H9 (cell line): ENCODE results near the gene GRIK4. TPM values are rescaled to one million over a fixed set of nuclear protein-coding genes. Genes with fewer than 3 reads are reported as not detected.

Source experiments
- DNase-seq: peaks from one replicate; pipeline ENCODE4 v3.0.0-alpha.2; 2017
- H2AFZ ChIP-seq: one replicate; pipeline ENCODE4 v1.6.1; 2013; ENCODE audit warnings: mild to moderate bottlenecking, low read length, control low read depth, moderate library complexity
- H2AK5ac ChIP-seq: 2 replicates; pipeline ENCODE4 v1.6.1; 2013; ENCODE audit warnings: low read length, control low read depth, mixed read lengths; ENCODE audit not compliant: insufficient read length
- H2BK120ac ChIP-seq: one replicate; pipeline ENCODE4 v1.6.1; 2013; ENCODE audit warnings: low read depth, mild to moderate bottlenecking, low read length, control low read depth, inconsistent platforms; ENCODE audit not compliant: poor library complexity, severe bottlenecking
- H2BK12ac ChIP-seq: 2 replicates; pipeline ENCODE4 v1.6.1; 2013; ENCODE audit warnings: low read length, control low read depth, mixed read lengths, low read depth; ENCODE audit not compliant: insufficient read length
- H2BK15ac ChIP-seq: 2 replicates; pipeline ENCODE4 v1.6.1; 2013; ENCODE audit warnings: low read depth, low read length, control low read depth
- H2BK20ac ChIP-seq: one replicate; pipeline ENCODE4 v1.6.1; 2013; ENCODE audit warnings: low read depth, mild to moderate bottlenecking, low read length, control low read depth, inconsistent platforms; ENCODE audit not compliant: poor library complexity, severe bottlenecking
- H2BK5ac ChIP-seq: 2 replicates; pipeline ENCODE4 v1.6.1; 2013; ENCODE audit warnings: low read length, control low read depth, mixed read lengths; ENCODE audit not compliant: insufficient read length
- H3K14ac ChIP-seq: 2 replicates; pipeline ENCODE4 v1.6.1; 2013; ENCODE audit warnings: low read length, control low read depth; ENCODE audit not compliant: insufficient read depth
- H3K18ac ChIP-seq: 2 replicates; pipeline ENCODE4 v1.6.1; 2013; ENCODE audit warnings: low read depth, mild to moderate bottlenecking, mixed read lengths, low read length, control low read depth; ENCODE audit not compliant: insufficient read length
- H3K23ac ChIP-seq: 2 replicates; pipeline ENCODE4 v1.6.1; 2013; ENCODE audit warnings: low read length, control low read depth, mixed read lengths, low read depth; ENCODE audit not compliant: insufficient read length
- H3K23me2 ChIP-seq: 2 replicates; pipeline ENCODE4 v1.6.1; 2013; ENCODE audit warnings: low read depth, mild to moderate bottlenecking, mixed read lengths, low read length, control low read depth; ENCODE audit not compliant: insufficient read length, poor library complexity, severe bottlenecking
- H3K27ac ChIP-seq: 2 replicates; pipeline ENCODE4 v1.5.1; 2013; ENCODE audit warnings: low read length, control low read depth, mixed read lengths, low read depth; ENCODE audit not compliant: insufficient read length
- H3K27me3 ChIP-seq: 2 replicates; pipeline ENCODE4 v1.6.1; 2013; ENCODE audit warnings: low read length, control low read depth, inconsistent platforms; ENCODE audit not compliant: insufficient read depth
- H3K4ac ChIP-seq: 2 replicates; pipeline ENCODE4 v1.6.1; 2013; ENCODE audit warnings: low read depth, mild to moderate bottlenecking, control low read depth, inconsistent platforms, low read length, moderate library complexity
- H3K4me1 ChIP-seq: 2 replicates; pipeline ENCODE4 v1.6.1; 2013; ENCODE audit warnings: low read length, control low read depth, inconsistent platforms; ENCODE audit not compliant: insufficient read depth
- H3K4me2 ChIP-seq: 2 replicates; pipeline ENCODE4 v1.6.1; 2013; ENCODE audit warnings: low read length, control low read depth, mixed read lengths; ENCODE audit not compliant: insufficient read length, insufficient read depth
- H3K56ac ChIP-seq: 2 replicates; pipeline ENCODE4 v1.6.1; 2013; ENCODE audit warnings: low read depth, mild to moderate bottlenecking, mixed read lengths, low read length, control low read depth; ENCODE audit not compliant: insufficient read length
- H3K79me1 ChIP-seq: 2 replicates; pipeline ENCODE4 v1.6.1; 2013; ENCODE audit warnings: low read depth, mild to moderate bottlenecking, moderate library complexity, low read length, control low read depth, inconsistent platforms; ENCODE audit not compliant: insufficient read depth, poor library complexity, severe bottlenecking
- H3K79me2 ChIP-seq: 2 replicates; pipeline ENCODE4 v1.6.1; 2013; ENCODE audit warnings: low read length, control low read depth, inconsistent platforms; ENCODE audit not compliant: insufficient read depth
- H3K9ac ChIP-seq: 2 replicates; pipeline ENCODE4 v1.6.1; 2013; ENCODE audit warnings: low read length, control low read depth, mixed read lengths; ENCODE audit not compliant: insufficient read length; ENCODE audit errors: extremely low read depth
- H3K9me3 ChIP-seq: one replicate; pipeline ENCODE4 v1.6.1; 2013; ENCODE audit warnings: low read depth, low read length, inconsistent platforms; ENCODE audit not compliant: control insufficient read depth
- H3T11ph ChIP-seq: one replicate; pipeline ENCODE4 v1.6.1; 2013; ENCODE audit warnings: mild to moderate bottlenecking, low read length, control low read depth, inconsistent platforms
- H4K20me1 ChIP-seq: one replicate; pipeline ENCODE4 v1.6.1; 2013; ENCODE audit not compliant: control insufficient read depth, insufficient read length, insufficient read depth
- H4K5ac ChIP-seq: 2 replicates; pipeline ENCODE4 v1.6.1; 2013; ENCODE audit warnings: low read depth, mild to moderate bottlenecking, mixed read lengths, low read length, control low read depth; ENCODE audit not compliant: insufficient read length
- H4K8ac ChIP-seq: replicated peaks from 2 replicates; pipeline ENCODE4 v1.6.1; 2013; ENCODE audit warnings: low read length, control low read depth, mixed read lengths, low read depth; ENCODE audit not compliant: insufficient read length
- H4K91ac ChIP-seq: 2 replicates; pipeline ENCODE4 v1.6.1; 2013; ENCODE audit warnings: low read depth, mild to moderate bottlenecking, moderate library complexity, mixed read lengths, low read length, control low read depth; ENCODE audit not compliant: insufficient read length
- H3K27ac Mint-ChIP-seq, 3 experiments: 2 replicates in 2 of 3; 3 replicates in 1 of 3; pipeline ENCODE4 v1.8.0; 2020 to 2021; ENCODE audit warnings: mixed read lengths in 3 of 3, mild to moderate bottlenecking in 1 of 3, moderate library complexity in 1 of 3
- H3K27me3 Mint-ChIP-seq: 2 replicates; pipeline ENCODE4 v1.8.0; 2021; ENCODE audit warnings: low read depth, mild to moderate bottlenecking, moderate library complexity, mixed read lengths
- H3K36me3 Mint-ChIP-seq, 3 experiments: 2 replicates in 2 of 3; 3 replicates in 1 of 3; pipeline ENCODE4 v1.8.0; 2020 to 2021; ENCODE audit warnings: low read depth in 3 of 3, mixed read lengths in 3 of 3; ENCODE audit not compliant: insufficient read depth in 1 of 3
- H3K4me1 Mint-ChIP-seq, 2 experiments: 2 replicates each; pipeline ENCODE4 v1.8.0; 2020; ENCODE audit warnings: mixed read lengths in 2 of 2
- H3K4me3 Mint-ChIP-seq, 2 experiments: 2 replicates in 1 of 2; 3 replicates in 1 of 2; pipeline ENCODE4 v1.8.0; 2020 to 2021; ENCODE audit warnings: mild to moderate bottlenecking in 2 of 2, mixed read lengths in 2 of 2, moderate library complexity in 1 of 2
- H3K9me3 Mint-ChIP-seq, 2 experiments: 2 replicates in 1 of 2; 3 replicates in 1 of 2; pipeline ENCODE4 v1.8.0; 2020; ENCODE audit warnings: mild to moderate bottlenecking in 2 of 2, mixed read lengths in 2 of 2, moderate library complexity in 1 of 2
- WGBS: extraction: QIAGEN DNeasy Blood & Tissue Kit; methylation state at CpG from one replicate; pipeline ENCODE4 v1.1.7; 2013; ENCODE audit warnings: missing lambda C conversion rate, low lambda C conversion rate, mixed read lengths; ENCODE audit not compliant: insufficient read length; ENCODE audit errors: extremely low coverage; 5-methylcytosine and 5-hydroxymethylcytosine counted together
- total RNA-seq: library from RNA; stranded (reverse); gene quantifications from 2 replicates; pipeline ENCODE4 v1.2.1, GENCODE V29; 2021
- TF ChIP-seq, protein P1 (sequence below): fragments of 200-600 bp; sonication (generic); conservative IDR thresholded peaks from 3 replicates; pipeline ENCODE4 v1.8.0; 2021; ENCODE audit warnings: antibody characterized with exemption, mild to moderate bottlenecking

Gene GRIK4
- total RNA-seq, 1 experiment from 2014 or later = 2.3 TPM

DNA sequence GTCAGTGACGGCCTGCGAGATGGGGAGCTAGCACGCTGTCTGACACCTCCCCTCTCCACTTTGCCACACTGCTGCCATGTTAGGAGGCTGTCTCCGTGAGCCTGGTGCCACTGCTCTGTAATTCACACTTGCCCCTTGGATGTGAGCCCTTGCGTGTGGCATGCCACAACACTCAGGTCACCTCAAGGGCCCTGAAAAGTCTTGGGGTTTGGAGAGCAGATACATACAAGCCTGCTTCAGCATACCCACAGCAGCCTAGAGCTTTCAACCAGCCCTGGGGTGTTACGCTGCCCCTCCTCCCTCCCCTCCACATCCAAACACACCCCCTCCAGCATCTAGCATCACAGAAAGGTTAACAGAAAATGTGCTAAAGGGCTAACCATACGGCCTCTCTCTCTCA is 442.8 kb downstream of the GRIK4 start:
- Histone ChIP-seq H3K4ac (no peak overlapping the region), H3K9me3 (no peaks in the 10 kb centered on the region), H3K23ac (no peak overlapping the region), H3K4me2 (no peak overlapping the region), H2BK5ac (no peak overlapping the region), H3K18ac (no peak overlapping the region), H4K8ac (no peak overlapping the region), H2BK15ac (no peak overlapping the region), H3K14ac (no peak overlapping the region), H3K4me1 (peaks cover 13% of the 10 kb centered on the region), H3K79me2 (no peaks in the 10 kb centered on the region; the same call in 1 of the 2 replicates), H3K79me1 (no peaks in the 10 kb centered on the region), H2AFZ (no peak overlapping the region), H3K23me2 (no peaks in the 10 kb centered on the region), H2AK5ac (no peak overlapping the region), H2BK120ac (no peak overlapping the region), H3K27ac (no peak overlapping the region), H2BK12ac (no peak overlapping the region), H2BK20ac (no peak overlapping the region), H3K27me3 (no peaks in the 10 kb centered on the region), H4K91ac (no peak overlapping the region), H4K20me1 (no peaks in the 10 kb centered on the region), H3T11ph (no peak overlapping the region), H3K56ac (no peak overlapping the region), H4K5ac (no peak overlapping the region), H3K9ac (no peak overlapping the region)
- H3K27ac Mint-ChIP-seq = no peak overlapping the region
- H3K9me3 Mint-ChIP-seq = no peaks in the 10 kb centered on the region; a peak in 2 of 5 replicates
- no peak for DNase-seq
- WGBS = no CpG with 5 or more reads among the region's 7 CpGs
- TF ChIP-seq, protein P1, sequence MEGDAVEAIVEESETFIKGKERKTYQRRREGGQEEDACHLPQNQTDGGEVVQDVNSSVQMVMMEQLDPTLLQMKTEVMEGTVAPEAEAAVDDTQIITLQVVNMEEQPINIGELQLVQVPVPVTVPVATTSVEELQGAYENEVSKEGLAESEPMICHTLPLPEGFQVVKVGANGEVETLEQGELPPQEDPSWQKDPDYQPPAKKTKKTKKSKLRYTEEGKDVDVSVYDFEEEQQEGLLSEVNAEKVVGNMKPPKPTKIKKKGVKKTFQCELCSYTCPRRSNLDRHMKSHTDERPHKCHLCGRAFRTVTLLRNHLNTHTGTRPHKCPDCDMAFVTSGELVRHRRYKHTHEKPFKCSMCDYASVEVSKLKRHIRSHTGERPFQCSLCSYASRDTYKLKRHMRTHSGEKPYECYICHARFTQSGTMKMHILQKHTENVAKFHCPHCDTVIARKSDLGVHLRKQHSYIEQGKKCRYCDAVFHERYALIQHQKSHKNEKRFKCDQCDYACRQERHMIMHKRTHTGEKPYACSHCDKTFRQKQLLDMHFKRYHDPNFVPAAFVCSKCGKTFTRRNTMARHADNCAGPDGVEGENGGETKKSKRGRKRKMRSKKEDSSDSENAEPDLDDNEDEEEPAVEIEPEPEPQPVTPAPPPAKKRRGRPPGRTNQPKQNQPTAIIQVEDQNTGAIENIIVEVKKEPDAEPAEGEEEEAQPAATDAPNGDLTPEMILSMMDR = no peak
- no peaks in the 10 kb centered on the region for H3K36me3 Mint-ChIP-seq
- H3K4me1 Mint-ChIP-seq = peaks cover 25 to 36% of the 10 kb centered on the region in 2 experiments
- H3K27me3 Mint-ChIP-seq = peaks cover 6% of the 10 kb centered on the region
- no peak overlapping the region for H3K4me3 Mint-ChIP-seq
